Measurements from ENCODE around the gene AP2A1. TPM values are rescaled to one million over a fixed set of nuclear protein-coding genes. Genes with fewer than 3 reads are reported as not detected.

AP2A1 gene
- total RNA-seq, 1 donor, result 92.0 TPM

- H3K4me3 ChIP-seq (ENCODE audit: low read depth, low read length), result no peak overlapping the region
- DNase-seq (ENCODE audit: low read depth), result no peak
- no peak for TF ChIP-seq CTCF (IDR thresholded peaks at IDR 0.05; ENCODE audit: insufficient read depth, low read depth, low read length)
These were observed 25.1 kb downstream of the AP2A1 start for GRCh38 chr19:49791776-49792445.

- DNase-seq (ENCODE audit: low read depth), result no peak
These were observed 26.2 kb downstream of the AP2A1 start for GRCh38 chr19:49792829-49793560.

GRCh38 chr19:49793561-49793840 is 26.7 kb downstream of the AP2A1 start:
- no peak for TF ChIP-seq CTCF (IDR thresholded peaks at IDR 0.05; ENCODE audit: insufficient read depth, low read depth, low read length)
- H3K4me3 ChIP-seq (ENCODE audit: low read depth, low read length), result no peak overlapping the region
- DNase-seq (ENCODE audit: low read depth), result no peak

More at GRCh38 chr19:49792829-49793560, 26.2 kb downstream of the AP2A1 start:
- TF ChIP-seq CTCF (IDR thresholded peaks at IDR 0.05; ENCODE audit: insufficient read depth, low read depth, low read length), result no peak
- no peak overlapping the region for H3K4me3 ChIP-seq (ENCODE audit: low read depth, low read length)

- DNase-seq (ENCODE audit: low read depth), result no peak
- no peak for TF ChIP-seq CTCF (IDR thresholded peaks at IDR 0.05; ENCODE audit: insufficient read depth, low read depth, low read length)
- no peak overlapping the region for H3K4me3 ChIP-seq (ENCODE audit: low read depth, low read length)
These were observed 28.8 kb downstream of the AP2A1 start for GRCh38 chr19:49795615-49796014.

- no peak for DNase-seq (ENCODE audit: low read depth)
These were observed 31.8 kb downstream of the AP2A1 start for GRCh38 chr19:49798574-49798973.

GRCh38 chr19:49799271-49799797 is 32.5 kb downstream of the AP2A1 start:
- TF ChIP-seq CTCF (IDR thresholded peaks at IDR 0.05; ENCODE audit: insufficient read depth, low read depth, low read length), result no peak
- no peak for DNase-seq (ENCODE audit: low read depth)
- no peak overlapping the region for H3K4me3 ChIP-seq (ENCODE audit: low read depth, low read length)

More at GRCh38 chr19:49798574-49798973, 31.8 kb downstream of the AP2A1 start:
- no peak for TF ChIP-seq CTCF (IDR thresholded peaks at IDR 0.05; ENCODE audit: insufficient read depth, low read depth, low read length)
- no peak overlapping the region for H3K4me3 ChIP-seq (ENCODE audit: low read depth, low read length)
